ENCODE data around the gene DAAM2. TPM values are rescaled to one million over a fixed set of nuclear protein-coding genes. Genes with fewer than 3 reads are reported as not detected.

Gene DAAM2
- total and polyA plus RNA-seq, 2 donors (not counting 3 experiments of a cell fraction or from before 2014, with no cell fraction given): 0.42 to 0.44 TPM

- Histone ChIP-seq H3K27ac (ENCODE audit: insufficient read depth, low read depth, low read length) (no peak overlapping the region), H2AFZ (ENCODE audit: low read depth, low read length) (no peak overlapping the region), H3K4me1 (ENCODE audit: control insufficient read depth, extremely low read depth, insufficient read depth, low read length) (no peaks in the 10 kb centered on the region), H3K36me3 (ENCODE audit: control insufficient read depth in 2 of 2, extremely low read depth in 1 of 2, insufficient read depth in 2 of 2, low read length in 2 of 2) (no peaks in the 10 kb centered on the region), H3K9me1 (replicated peaks; ENCODE audit: control insufficient read depth, extremely low read depth, insufficient read depth, low read length) (no peaks in the 10 kb centered on the region), H3K27me3 (ENCODE audit: control insufficient read depth in 2 of 2, insufficient read depth in 2 of 2, low read length in 2 of 2) (no peaks in the 10 kb centered on the region), H3K9ac (replicated peaks; ENCODE audit: extremely low read depth, insufficient read depth, low read length) (no peak overlapping the region), H3K4me2 (ENCODE audit: insufficient read depth, low read length) (no peak overlapping the region), H4K20me1 (replicated peaks; ENCODE audit: control insufficient read depth, extremely low read depth, insufficient read depth, low read length) (no peaks in the 10 kb centered on the region), H3K79me2 (ENCODE audit: control insufficient read depth, insufficient read depth, low read length) (no peaks in the 10 kb centered on the region), H3K9me3 (replicated peaks; ENCODE audit: control insufficient read depth, insufficient read depth, low read length) (no peaks in the 10 kb centered on the region), H3K4me3 (replicated peaks in 1 of 3; ENCODE audit: insufficient read depth in 1 of 3, low read depth in 1 of 3, low read length in 3 of 3) (no peak overlapping the region)
- ChIA-PET POLR2A (no interaction called here), CTCF (interaction anchor here (1.6 to 3.7 kb wide), 2 partner anchors 12 kb away, joined by 8 to 43 read pairs; no protein-coding TSS in a partner anchor)
- FAIRE-seq (no peak), DNase-seq (ENCODE audit: low read depth, low spot score) (no peak)
- BruUV-seq (replicated peaks): no TSS peak
- no peak for TF ChIP-seq POLR2A (IDR thresholded peaks at IDR 0.05; ENCODE audit: low read depth, low read length)
- intact Hi-C loops (cut with micrococcal nuclease): no loop called here
- dilution Hi-C loops (cut with MboI; ENCODE audit: extremely low pct_ligation_motif_present, low sequenced_read_pairs): no loop called here
Observed at GRCh38 chr6:39853604-39854003, 61.4 kb downstream of the DAAM2 start.

- dilution Hi-C loops (cut with MboI; ENCODE audit: extremely low pct_ligation_motif_present, low sequenced_read_pairs): no loop called here
- intact Hi-C loops (cut with micrococcal nuclease): no loop called here
- no TSS peak for BruUV-seq (replicated peaks)
- peaks cover 2% of the 10 kb centered on the region in 2 experiments for H3K27me3 ChIP-seq (ENCODE audit: control insufficient read depth in 2 of 2, insufficient read depth in 2 of 2, low read length in 2 of 2)
- H3K9ac ChIP-seq (replicated peaks; ENCODE audit: extremely low read depth, insufficient read depth, low read length): no peak overlapping the region
- no peak overlapping the region for H3K4me3 ChIP-seq (replicated peaks in 1 of 3; ENCODE audit: insufficient read depth in 1 of 3, low read depth in 1 of 3, low read length in 3 of 3)
- POLR2A ChIA-PET: interaction anchor here (0.6 kb wide), 1 partner anchor 13 kb away, joined by 4 read pairs; no protein-coding TSS in a partner anchor
- no peak for FAIRE-seq
- TF ChIP-seq POLR2A (IDR thresholded peaks at IDR 0.05; ENCODE audit: low read depth, low read length): no peak
- no peaks in the 10 kb centered on the region for H4K20me1 ChIP-seq (replicated peaks; ENCODE audit: control insufficient read depth, extremely low read depth, insufficient read depth, low read length)
- no peak overlapping the region for H2AFZ ChIP-seq (ENCODE audit: low read depth, low read length)
- no peaks in the 10 kb centered on the region for H3K9me1 ChIP-seq (replicated peaks; ENCODE audit: control insufficient read depth, extremely low read depth, insufficient read depth, low read length)
- CTCF ChIA-PET: interaction anchor here (1.4 to 3.7 kb wide), 4 partner anchors 9 to 478 kb away, joined by 3 to 43 read pairs (median 5); no protein-coding TSS in a partner anchor
- no peaks in the 10 kb centered on the region for H3K4me1 ChIP-seq (ENCODE audit: control insufficient read depth, extremely low read depth, insufficient read depth, low read length)
- no peak overlapping the region for H3K4me2 ChIP-seq (ENCODE audit: insufficient read depth, low read length)
- no peak for DNase-seq (ENCODE audit: low read depth, low spot score)
- H3K9me3 ChIP-seq (replicated peaks; ENCODE audit: control insufficient read depth, insufficient read depth, low read length): no peaks in the 10 kb centered on the region
- no peak overlapping the region for H3K27ac ChIP-seq (ENCODE audit: insufficient read depth, low read depth, low read length)
- H3K36me3 ChIP-seq (ENCODE audit: control insufficient read depth in 2 of 2, extremely low read depth in 1 of 2, insufficient read depth in 2 of 2, low read length in 2 of 2): no peaks in the 10 kb centered on the region
- no peaks in the 10 kb centered on the region for H3K79me2 ChIP-seq (ENCODE audit: control insufficient read depth, insufficient read depth, low read length)
Observed at GRCh38 chr6:39855356-39855995, 63.3 kb downstream of the DAAM2 start.
